ACHN (cell line): Measurements from ENCODE around the gene NEDD9.

Experiments
- DNase-seq: peaks from one replicate; pipeline ENCODE4 v3.0.0-alpha.2; 2015
- in situ Hi-C: cut with HindIII; loops from 2 replicates; pipeline ENCODE4 v1.10.0; 2017; ENCODE audit warnings: low sequenced_read_pairs, low pct_ligation_motif_present, low pct_unique_long_range_greater_than_20kb

The NEDD9 gene

DNA sequence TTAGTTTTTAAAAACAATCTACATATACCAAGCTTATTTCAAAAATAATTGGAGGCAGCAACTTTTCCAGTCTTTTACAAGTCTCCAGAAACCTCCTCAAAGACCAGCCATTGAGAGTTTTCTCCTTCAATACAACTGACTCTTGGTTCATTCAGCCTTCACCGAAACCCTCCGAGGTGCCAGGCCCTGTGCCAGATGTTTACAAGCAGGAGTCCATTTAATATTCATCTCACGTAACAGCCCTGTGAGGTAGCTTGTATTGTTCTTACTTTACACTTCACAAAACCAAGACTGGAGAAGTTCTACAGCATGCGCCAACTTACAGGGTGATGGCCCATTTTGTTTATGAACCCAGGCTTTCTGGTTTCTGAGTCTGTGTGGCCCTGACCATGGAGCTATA lies 5.5 kb upstream of the NEDD9 start:
- in situ Hi-C loops = no loop called here
- no peak for DNase-seq

DNA sequence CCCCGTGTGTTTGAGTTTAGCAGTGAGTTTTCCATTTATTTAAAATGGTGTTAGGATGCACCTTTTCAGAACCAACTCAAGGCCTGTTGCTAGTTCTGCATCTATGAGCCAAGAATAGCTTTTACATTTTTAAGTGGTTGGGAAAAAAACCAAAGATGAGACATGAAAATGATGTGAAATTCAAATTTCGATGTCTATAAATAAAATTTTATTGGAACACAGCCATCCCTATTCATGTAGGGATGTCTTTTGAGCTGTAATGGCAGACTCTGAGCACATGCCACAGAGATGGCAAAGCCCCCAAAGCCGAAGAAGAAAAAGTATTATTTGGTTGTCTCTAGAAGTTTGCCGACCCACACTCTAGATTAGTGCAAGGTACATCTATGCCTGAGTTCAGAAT lies 5.0 kb upstream of the NEDD9 start:
- DNase-seq = no peak
- in situ Hi-C loops = no loop called here

- DNase-seq = no peak
- in situ Hi-C loops = no loop called here
Observed at GRCh38 chr6:11236915-11237314, 4.4 kb upstream of the NEDD9 start.

- no peak for DNase-seq
- in situ Hi-C loops = no loop called here
Observed at GRCh38 chr6:11236076-11236750, 3.7 kb upstream of the NEDD9 start.

DNA sequence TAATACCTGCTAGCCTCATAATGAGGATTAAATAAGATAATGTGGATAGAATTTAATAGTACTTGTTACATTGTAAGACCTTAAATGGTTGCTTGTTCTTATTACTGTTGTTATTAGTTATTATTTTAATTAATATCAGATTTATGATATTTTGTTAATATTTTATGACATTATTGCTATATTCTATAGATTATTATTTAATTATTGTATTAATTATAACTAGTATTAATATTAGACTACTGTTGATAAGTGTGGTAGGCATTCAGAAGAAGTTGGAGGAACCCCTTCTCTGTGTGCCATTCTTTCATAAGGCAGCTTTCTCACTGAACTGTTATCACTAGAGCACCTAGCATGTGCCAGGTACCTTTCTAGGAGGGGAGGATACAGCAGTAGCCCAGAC lies 2.6 kb upstream of the NEDD9 start:
- in situ Hi-C loops = no loop called here
- DNase-seq = no peak

- in situ Hi-C loops = no loop called here
Observed at GRCh38 chr6:11233673-11234573, 1.5 kb upstream of the NEDD9 start.

DNA sequence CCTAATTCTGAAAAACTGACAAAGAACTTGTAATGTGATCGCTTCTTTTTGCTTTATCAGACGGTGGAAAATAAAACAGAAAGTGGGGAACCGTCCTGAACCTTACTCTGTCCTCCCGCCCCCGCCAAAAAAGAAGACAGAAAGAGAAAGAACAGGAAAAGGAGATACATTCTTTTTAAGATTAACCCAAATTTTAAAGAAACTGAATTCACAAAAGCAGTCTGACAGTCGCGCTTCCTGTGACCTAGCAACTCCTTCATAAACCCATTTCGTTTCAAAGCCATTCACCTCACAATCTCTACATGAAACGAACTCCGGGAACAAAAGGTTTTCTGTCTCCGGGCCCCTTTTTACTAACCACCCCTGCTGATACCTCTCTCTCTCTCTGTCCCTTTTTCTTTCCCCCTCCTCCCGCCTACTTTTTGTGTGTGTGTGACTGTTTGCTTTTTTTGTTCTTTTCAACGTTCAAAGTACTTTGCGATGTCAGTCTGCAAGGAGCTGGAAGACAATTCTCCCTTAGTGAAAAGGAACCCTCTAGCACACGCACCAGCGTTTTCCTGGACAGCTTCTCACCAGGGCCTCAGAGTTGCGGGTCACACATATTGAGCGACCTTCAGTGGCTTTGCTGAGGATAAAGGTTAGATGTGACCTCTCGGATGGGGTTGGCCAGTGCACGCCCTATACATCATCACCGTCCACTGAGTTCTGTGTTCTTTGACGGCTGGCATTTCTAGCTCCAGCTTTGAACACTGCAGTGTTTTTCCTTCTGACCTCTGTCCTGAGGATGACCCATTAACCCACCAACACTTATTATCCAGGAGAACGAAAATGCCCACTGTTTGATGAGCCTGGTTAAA lies 530 bp upstream of the NEDD9 start:
- in situ Hi-C loops = no loop called here
- DNase-seq = peak; percentile 24

More at GRCh38 chr6:11233673-11234573, 1.5 kb upstream of the NEDD9 start:
- no peak for DNase-seq

- in situ Hi-C loops = no loop called here
- DNase-seq = peak; percentile 57
Observed at GRCh38 chr6:11231564-11232192, 790 bp downstream of the NEDD9 start.

- in situ Hi-C loops = no loop called here
- no peak for DNase-seq
Observed at GRCh38 chr6:11231108-11231463, 1.4 kb downstream of the NEDD9 start.

- DNase-seq = no peak
- in situ Hi-C loops = no loop called here
Observed at GRCh38 chr6:11230158-11231107, 2.0 kb downstream of the NEDD9 start.

DNA sequence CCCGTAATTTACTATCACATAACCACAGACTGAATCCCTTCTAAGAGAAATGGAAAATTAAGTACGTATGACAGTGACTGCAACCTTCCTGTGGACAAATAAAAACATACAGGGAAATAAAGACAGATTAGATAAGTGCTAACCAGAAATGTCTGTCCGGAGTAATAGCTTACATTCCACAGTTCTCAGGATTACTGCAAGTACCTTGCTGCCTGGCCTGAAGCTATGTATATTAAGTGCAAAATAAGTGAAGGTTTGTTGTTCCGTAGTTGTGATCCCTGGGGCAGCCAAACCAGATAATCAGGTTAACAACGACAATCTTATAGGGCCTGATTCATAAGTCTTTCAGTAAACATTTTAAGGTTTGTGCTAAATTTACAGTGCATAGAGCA lies 2.8 kb downstream of the NEDD9 start:
- in situ Hi-C loops = no loop called here
- no peak for DNase-seq

DNA sequence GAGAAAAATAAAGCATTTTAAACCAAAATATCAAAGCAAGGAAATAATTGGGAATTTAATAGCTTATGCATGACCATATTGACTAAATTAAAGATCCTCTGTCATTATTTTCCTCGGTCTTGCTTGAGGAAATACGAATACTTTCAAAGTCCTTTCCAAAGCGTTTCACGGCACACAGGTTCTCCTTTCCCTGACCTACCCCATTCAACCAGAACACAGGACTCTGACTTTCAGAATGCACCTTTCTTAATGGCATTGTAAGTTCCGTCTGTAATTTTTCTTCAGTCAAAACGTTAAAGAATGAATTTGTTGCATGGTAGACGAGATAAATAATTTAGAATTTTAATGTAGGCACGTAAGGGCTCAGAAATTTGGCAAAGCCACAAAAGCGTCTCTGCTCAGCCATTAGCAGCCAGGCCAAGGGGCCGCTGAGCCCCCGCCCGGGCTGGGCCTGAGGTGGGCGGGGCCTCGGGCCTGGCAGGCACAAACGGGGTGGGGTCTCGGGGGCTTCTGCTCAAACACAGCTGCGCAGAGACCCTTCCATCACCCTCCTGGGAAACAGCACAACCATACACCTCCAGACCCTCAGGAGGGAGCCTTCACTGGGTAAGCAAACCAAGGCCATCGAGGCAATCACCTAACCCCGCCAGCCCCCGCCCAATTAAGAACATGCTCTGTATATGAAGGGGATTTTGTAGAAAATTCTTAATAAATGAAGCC lies 3.4 kb downstream of the NEDD9 start:
- in situ Hi-C loops = no loop called here
- no peak for DNase-seq

DNA sequence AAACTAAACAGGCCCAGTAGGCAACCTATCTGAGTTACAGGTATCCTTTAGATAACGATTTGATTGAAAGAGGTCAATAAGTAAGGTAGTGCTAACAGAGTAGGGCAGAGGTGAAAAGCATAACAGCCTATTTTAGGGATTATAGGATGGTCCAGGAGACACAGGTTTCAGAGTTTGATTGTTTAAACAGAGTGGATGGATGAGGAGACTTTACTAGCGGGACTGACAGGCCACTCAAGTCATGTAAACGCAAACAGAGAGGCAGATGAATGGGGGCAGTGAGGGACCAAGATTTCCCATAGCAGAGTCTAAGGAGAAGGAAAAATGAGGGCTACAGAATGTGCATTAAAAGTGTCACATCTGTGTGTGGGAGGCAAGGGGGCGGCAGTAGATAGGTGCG lies 4.8 kb downstream of the NEDD9 start:
- in situ Hi-C loops = no loop called here
- no peak for DNase-seq

- no peak for DNase-seq
- in situ Hi-C loops = no loop called here
Observed at GRCh38 chr6:11226005-11226404, 6.5 kb downstream of the NEDD9 start.

GRCh38 chr6:11224966-11225463 lies 7.5 kb downstream of the NEDD9 start:
- no peak for DNase-seq
- in situ Hi-C loops = no loop called here

DNA sequence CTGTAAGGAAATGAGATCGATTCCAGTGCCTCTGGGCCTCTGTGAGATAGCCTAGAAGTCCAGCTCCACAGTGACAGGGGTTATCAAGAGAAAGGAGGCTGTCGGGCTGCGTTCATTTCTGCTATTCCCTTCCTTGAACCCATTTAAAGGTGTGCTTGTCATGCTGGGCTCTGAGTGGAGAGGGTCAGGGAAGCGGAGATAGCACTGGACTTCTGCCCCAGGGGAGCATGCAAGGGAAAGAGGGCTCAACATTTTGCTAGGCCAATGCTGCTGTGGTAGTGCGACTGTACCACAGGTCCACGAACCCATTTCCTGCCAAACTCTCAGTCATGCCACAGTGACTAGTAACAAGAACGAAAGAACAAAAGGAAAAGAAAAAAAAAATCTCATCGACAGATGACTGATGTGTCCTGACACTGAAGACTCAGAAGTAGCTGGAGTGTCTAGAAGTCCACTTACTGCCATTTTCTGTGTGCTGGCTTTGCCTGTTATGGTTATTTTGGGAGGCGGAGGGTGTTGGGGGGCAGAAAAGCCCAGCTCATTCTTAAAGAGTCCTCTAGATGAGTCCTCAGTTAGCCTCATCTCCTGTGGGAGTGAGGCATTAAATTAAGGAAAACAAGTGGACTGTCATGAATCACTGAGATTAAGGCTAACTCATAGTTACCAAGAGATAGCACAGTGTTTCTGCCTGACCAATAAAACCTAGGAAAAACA lies 8.1 kb downstream of the NEDD9 start:
- DNase-seq = no peak
- in situ Hi-C loops = no loop called here
